HUES64 (cell line): ENCODE measurements around the gene QRICH1.

Experiments
- H3K27ac ChIP-seq: 2 replicates; pipeline ENCODE4 v1.7.0; 2013; ENCODE audit warnings: low read depth, low read length, inconsistent platforms
- H3K27me3 ChIP-seq: 2 replicates; pipeline ENCODE4 v1.6.1; 2013; ENCODE audit warnings: mild to moderate bottlenecking, low read length; ENCODE audit not compliant: insufficient read depth
- H3K36me3 ChIP-seq: 2 replicates; pipeline ENCODE4 v1.6.1; 2013; ENCODE audit warnings: mild to moderate bottlenecking, low read length; ENCODE audit not compliant: insufficient read depth
- H3K4me1 ChIP-seq: 2 replicates; pipeline ENCODE4 v1.6.1; 2013; ENCODE audit warnings: mild to moderate bottlenecking, low read length, moderate library complexity; ENCODE audit not compliant: insufficient read depth
- H3K4me3 ChIP-seq: 2 replicates; pipeline ENCODE4 v1.5.1; 2013; ENCODE audit warnings: mild to moderate bottlenecking, low read length, moderate library complexity
- H3K9ac ChIP-seq: 2 replicates; pipeline ENCODE4 v1.6.1; 2013; ENCODE audit warnings: mild to moderate bottlenecking, low read depth, low read length
- H3K9me3 ChIP-seq: 2 replicates; pipeline ENCODE4 v1.6.1; 2013; ENCODE audit warnings: low read depth, low read length; ENCODE audit not compliant: insufficient read depth
- WGBS: fragments of 150-250, 120-280 bp; methylation state at CpG from one replicate; pipeline ENCODE4 v1.1.7; 2013; ENCODE audit warnings: missing lambda C conversion rate; 5-methylcytosine and 5-hydroxymethylcytosine counted together

The QRICH1 gene

DNA sequence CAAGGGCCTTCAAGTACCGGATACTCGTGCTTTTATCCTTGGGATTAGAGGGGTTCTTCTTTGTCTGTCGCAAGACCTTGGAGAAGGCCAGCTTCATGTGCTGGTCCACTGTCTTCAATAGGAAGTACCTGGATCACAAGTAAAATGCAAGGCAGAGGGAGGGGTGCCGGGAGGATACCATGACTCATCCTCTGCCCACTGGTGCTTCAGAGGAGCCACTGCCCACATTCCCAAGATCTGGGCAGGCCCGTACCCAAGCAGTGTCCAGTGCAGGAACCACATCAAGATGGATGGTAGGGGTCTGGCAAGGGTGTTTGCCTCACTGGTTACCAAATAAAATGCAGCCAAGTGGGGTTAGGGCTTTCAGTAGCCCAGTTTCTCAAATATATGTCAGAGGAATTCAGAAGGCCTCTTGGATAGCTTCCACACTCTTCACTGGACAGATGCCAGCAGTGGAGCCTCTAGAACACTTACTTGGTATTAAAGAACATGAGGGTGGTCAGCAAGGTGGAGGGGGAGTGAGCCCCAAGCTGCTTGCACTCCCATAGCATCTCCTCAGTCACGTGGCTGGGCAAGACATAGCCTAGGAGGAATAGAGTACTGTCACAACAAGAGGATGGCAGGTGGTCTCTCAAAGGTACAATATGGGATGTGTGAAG, 61.1 kb downstream of the QRICH1 start:
- no peak overlapping the region for H3K9ac ChIP-seq
- H3K36me3 ChIP-seq, result peaks cover 85% of the 10 kb centered on the region
- H3K27me3 ChIP-seq, result no peaks in the 10 kb centered on the region
- 92% methylated on average over 6 of the region's 6 CpGs for WGBS
- peaks cover 6% of the 10 kb centered on the region; the same call in 1 of the 2 replicates for H3K4me1 ChIP-seq
- H3K4me3 ChIP-seq, result no peak overlapping the region
- no peak overlapping the region for H3K27ac ChIP-seq
- H3K9me3 ChIP-seq, result no peaks in the 10 kb centered on the region

DNA sequence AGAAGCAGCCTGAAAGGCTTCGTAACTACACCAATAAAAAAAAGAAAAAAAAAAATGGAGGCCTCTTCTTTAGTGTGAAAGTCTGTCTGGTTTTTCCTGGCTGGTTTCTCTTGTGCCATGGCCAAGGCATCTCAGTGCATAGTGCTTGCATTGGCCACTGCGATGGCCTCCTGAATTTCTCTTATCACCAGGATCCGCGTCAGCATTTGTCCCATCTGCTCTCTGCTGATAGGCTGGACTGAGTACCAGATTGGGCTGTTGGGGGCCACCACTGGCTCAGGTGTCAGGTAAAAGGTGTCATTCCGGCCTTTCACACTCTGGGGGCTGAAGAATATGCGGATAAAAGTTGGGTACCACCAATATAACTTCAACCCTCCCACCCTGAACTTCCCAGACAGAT, 63.5 kb downstream of the QRICH1 start:
- no peaks in the 10 kb centered on the region for H3K27me3 ChIP-seq
- no peak overlapping the region for H3K27ac ChIP-seq
- WGBS, result 97% methylated on average over 6 of the region's 6 CpGs
- no peak overlapping the region for H3K9ac ChIP-seq
- H3K36me3 ChIP-seq, result peaks cover 86% of the 10 kb centered on the region
- H3K9me3 ChIP-seq, result no peaks in the 10 kb centered on the region
- H3K4me3 ChIP-seq, result no peak overlapping the region
- peaks cover 6% of the 10 kb centered on the region; the same call in 1 of the 2 replicates for H3K4me1 ChIP-seq

DNA sequence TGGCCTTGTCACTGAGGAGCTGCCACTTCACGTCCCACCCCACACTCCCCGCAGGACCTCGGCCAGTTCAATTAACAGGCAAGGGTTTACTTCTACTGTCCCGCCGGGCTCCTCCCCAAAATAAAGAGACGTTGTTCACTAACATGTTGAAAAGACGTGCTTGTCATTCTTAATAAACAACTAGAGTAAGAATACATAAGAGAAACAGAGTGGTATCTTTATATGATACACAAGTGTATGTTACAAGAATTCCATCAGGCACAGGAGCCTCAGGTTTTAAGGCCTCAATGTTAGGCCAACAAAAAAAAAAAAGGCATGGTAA, 64.3 kb downstream of the QRICH1 start:
- 1% methylated on average over 5 of the region's 7 CpGs for WGBS
- Histone ChIP-seq H3K4me1 (peaks cover 6% of the 10 kb centered on the region; the same call in 1 of the 2 replicates), H3K27me3 (no peaks in the 10 kb centered on the region), H3K4me3 (no peak overlapping the region), H3K36me3 (peaks cover 86% of the 10 kb centered on the region), H3K9ac (no peak overlapping the region), H3K9me3 (no peaks in the 10 kb centered on the region), H3K27ac (peak overlapping the region; percentile 42; the same call in 1 of the 2 replicates)

DNA sequence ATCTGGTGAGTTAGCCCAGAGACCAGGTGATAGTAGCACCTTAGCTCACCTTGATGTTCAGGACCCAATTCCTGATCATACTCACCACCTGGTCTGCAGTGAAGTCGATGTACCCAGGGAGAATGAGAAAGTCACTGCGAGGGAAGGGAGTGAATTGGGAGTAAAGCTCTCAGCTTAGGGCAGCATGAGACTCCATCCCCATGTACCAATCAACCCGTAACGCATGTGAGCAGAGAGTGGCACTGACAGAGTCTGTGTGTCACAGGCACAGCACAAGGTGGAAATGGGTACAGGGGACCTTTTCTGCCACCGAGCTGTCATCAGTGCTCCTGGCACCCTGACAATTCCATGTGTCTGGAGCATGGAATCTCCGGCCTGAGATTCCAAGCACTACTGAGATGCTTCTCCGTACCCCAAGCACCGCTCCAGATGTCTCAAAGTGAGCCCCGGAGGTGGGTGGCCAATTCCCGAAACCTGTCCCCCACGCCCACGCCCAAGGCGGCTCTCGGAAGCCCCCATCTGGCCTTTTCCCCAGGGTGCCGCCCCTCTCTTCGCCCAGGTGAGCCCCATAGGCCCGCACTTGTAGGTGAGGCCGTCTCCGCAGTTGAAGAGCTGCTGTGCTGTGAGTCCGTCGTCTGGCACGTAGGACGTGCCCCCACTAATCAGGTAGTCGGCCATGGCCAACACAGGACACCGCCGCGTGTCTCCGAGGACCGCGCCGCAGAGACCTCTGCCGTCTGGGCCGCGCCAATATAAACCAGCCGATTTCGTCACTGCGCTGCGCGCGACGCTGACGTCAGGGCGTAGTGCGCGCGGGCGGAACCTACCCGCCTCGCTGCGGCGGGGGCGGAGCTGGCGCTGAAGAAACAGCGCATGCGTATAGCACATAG, 65.0 kb downstream of the QRICH1 start, which contains the start of gene IMPDH2:
Gene IMPDH2, minus strand, starts transcription at position 726 of the 890 bp plus-strand sequence. Its CDS starts 48 bp downstream, at position 678.
- Histone ChIP-seq H3K4me3 (peak within 1 kb of the TSS; percentile 71), H3K36me3 (peaks cover 86% of the 10 kb centered on the region), H3K27me3 (no peaks in the 10 kb centered on the region), H3K9ac (peak within 1 kb of the TSS; percentile 86), H3K9me3 (no peaks in the 10 kb centered on the region), H3K27ac (peak within 1 kb of the TSS; percentile 74), H3K4me1 (peaks cover 6% of the 10 kb centered on the region; the same call in 1 of the 2 replicates)
- 6% methylated on average over 54 of the region's 55 CpGs for WGBS

DNA sequence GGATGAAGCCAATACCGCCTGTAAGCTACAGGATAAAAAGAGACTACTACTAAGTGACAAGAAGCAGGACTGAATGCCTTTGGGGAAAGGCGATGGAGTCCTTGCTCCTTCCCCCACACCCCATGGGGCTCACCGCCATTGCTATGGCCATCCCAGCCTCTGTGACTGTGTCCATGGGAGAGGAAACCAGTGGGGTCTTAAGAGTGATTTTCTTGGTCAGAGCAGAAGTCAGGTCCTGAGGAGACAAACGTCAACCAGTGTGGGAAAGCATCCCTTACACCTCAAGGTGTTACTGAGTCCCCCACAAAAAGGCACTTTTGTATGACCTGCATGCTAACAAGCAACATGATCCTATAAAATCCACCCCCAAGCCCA, 65.6 kb downstream of the QRICH1 start:
- Histone ChIP-seq H3K4me1 (peaks cover 7% of the 10 kb centered on the region; the same call in 1 of the 2 replicates), H3K27ac (no peak overlapping the region), H3K27me3 (no peaks in the 10 kb centered on the region), H3K9ac (peak overlapping the region; percentile 86), H3K36me3 (peaks cover 86% of the 10 kb centered on the region), H3K9me3 (no peaks in the 10 kb centered on the region), H3K4me3 (peak overlapping the region; percentile 71)
- WGBS, result 81% methylated on average over 3 of the region's 4 CpGs

DNA sequence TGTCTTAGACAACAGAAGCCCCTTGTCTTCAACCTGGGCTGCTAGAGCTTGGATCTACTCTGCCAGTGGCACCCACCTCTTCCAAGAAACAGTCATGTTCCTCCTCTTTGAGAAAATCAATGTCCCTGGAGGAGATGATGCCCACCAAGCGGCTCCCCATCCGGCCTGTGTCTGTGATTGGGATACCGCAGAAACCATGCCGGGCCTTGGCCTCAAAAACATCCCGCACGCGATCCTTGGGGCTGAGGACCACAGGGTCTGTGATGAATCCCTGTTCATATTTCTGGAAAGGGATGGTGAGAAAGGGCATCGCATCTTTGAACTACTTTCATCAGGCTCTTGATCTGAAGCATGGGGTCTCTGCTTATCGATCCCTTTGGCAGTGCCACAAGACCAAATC, 66.2 kb downstream of the QRICH1 start:
- Histone ChIP-seq H3K27ac (no peak overlapping the region), H3K4me3 (0 out of 2 replicates have a peak overlapping the region, but pooled peaks have one; percentile 71), H3K36me3 (peaks cover 84% of the 10 kb centered on the region), H3K4me1 (peaks cover 13% of the 10 kb centered on the region; the same call in 1 of the 2 replicates), H3K27me3 (no peaks in the 10 kb centered on the region), H3K9ac (no peak overlapping the region), H3K9me3 (no peaks in the 10 kb centered on the region)
- 98% methylated on average over 9 of the region's 9 CpGs for WGBS

DNA sequence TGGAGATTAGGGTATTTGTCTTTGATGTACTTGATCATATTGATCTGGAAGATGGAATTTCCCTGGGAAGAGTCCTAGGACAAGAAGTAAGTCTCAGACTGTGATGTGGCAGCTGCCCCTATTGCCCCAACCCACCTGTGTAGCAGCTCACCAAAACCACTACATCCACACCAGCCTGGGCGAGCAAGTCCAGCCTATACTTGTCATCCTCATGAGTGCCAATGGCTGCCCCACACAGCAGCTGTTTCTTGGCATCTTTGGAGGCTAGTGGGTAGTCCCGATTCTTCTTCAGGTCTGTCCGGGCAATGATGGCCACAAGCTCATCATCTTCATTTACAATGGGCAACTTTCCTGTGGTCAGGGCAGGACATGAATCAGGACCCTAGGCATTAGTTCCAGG, 67.3 kb downstream of the QRICH1 start:
- Histone ChIP-seq H3K9me3 (no peaks in the 10 kb centered on the region), H3K36me3 (peaks cover 73% of the 10 kb centered on the region), H3K27me3 (no peaks in the 10 kb centered on the region), H3K9ac (no peak overlapping the region), H3K4me3 (no peak overlapping the region), H3K4me1 (peaks cover 13% of the 10 kb centered on the region; the same call in 1 of the 2 replicates), H3K27ac (no peak overlapping the region)
- WGBS, result 93% methylated on average over 3 of the region's 3 CpGs

DNA sequence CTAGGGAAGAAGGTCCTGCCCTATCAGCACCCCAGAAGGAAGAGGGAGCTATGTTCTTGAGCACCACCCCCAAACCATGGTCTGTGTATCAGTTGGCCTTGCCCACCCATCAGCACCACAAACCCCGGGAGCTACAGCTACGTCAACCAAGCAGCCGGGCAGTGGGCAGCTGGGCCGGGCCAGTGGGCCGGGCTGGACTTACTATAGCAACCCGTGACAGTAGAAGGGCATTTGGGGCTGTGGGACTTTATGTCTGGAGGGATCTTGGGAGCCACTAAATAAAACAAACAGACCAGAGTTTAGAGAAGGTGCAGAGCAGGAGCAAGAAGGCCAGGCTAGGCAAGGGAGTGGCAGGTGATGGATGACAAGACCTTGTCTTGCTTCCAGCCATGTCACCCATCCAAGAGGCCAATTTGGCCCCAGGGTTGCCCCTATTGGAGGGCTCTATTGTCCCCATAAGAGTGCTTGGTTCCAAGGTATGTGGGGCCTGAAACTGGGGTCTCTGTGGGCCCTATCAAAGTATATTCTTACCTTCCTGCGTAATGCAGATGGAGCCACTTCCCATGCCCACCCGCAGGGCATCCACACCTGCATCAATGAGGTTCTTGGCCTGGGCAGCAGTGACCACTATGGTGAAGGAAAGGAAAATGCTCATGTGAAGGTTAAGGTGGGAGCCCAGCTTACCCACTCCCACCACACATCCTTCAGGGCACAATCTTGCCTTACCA, 67.9 kb downstream of the QRICH1 start:
- WGBS, result 97% methylated on average over 8 of the region's 8 CpGs
- H3K4me1 ChIP-seq, result peaks cover 13% of the 10 kb centered on the region; the same call in 1 of the 2 replicates
- H3K36me3 ChIP-seq, result peaks cover 69% of the 10 kb centered on the region
- no peak overlapping the region for H3K4me3 ChIP-seq
- no peak overlapping the region for H3K27ac ChIP-seq
- H3K27me3 ChIP-seq, result no peaks in the 10 kb centered on the region
- no peak overlapping the region for H3K9ac ChIP-seq
- no peaks in the 10 kb centered on the region for H3K9me3 ChIP-seq

DNA sequence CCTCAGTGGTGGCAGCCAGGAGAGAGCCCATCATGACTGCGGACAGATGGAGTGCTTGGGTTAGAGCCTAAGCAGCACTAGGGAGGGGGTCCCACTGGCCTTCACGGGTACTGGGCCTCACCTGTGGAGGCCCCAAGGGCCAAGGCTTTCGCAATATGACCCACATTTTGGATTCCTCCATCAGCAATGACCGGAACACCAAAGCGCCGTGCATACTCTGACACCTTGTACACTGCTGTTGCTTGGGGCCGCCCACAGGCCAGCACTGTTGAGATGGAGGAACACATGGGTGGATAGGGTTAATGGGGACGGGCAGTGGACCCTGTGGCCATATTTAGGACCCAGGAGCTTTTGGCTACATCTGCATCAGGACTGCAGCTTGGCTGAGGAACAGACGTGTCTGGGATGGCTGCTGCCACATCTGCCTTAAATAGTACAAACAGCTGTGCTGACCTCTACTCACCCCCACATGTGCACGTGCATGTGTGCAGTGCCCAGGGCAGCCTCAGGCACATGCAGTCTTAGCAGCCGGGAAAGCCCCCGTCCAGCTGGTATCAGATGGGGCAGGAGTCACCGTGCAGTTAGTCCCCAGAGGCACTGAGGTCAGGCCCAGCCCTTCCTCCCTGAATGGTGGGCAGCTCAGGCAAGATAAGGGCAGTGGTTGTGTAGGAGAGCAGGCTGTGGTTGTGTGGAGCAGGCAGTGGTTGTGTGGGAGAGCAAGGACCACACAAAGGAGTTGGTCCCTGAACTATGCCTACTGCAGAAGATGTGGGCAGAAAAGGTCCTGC, 68.7 kb downstream of the QRICH1 start:
- no peaks in the 10 kb centered on the region for H3K9me3 ChIP-seq
- H3K4me1 ChIP-seq, result peaks cover 13% of the 10 kb centered on the region; the same call in 1 of the 2 replicates
- no peak overlapping the region for H3K4me3 ChIP-seq
- 95% methylated on average over 13 of the region's 13 CpGs for WGBS
- no peak overlapping the region for H3K9ac ChIP-seq
- H3K36me3 ChIP-seq, result peaks cover 61% of the 10 kb centered on the region
- no peak overlapping the region for H3K27ac ChIP-seq
- no peaks in the 10 kb centered on the region for H3K27me3 ChIP-seq

DNA sequence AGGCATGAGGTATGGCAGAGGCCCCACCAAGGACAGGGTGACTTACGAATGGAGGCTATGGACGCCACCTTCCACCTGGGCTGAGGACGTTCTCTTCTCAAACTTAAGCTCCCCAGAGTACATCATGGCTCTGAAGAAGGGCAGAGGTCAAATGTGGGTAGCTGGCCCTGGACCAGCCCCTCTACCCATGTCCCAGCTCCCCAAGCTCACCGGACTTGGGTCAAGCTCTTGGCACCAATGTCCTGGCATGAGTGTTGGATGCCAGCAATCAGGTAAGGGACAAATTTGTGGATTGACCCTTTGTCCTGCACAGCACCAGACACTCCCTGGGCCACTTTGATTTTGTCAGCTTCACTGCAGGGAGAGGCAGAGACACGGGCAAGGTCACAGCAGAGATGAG, 69.4 kb downstream of the QRICH1 start:
- Histone ChIP-seq H3K36me3 (peaks cover 54% of the 10 kb centered on the region), H3K9me3 (no peaks in the 10 kb centered on the region), H3K4me1 (peaks cover 13% of the 10 kb centered on the region; the same call in 1 of the 2 replicates), H3K9ac (no peak overlapping the region), H3K4me3 (no peak overlapping the region), H3K27ac (no peak overlapping the region), H3K27me3 (no peaks in the 10 kb centered on the region)
- WGBS, result 87% methylated on average over 5 of the region's 5 CpGs
